Measurements from ENCODE around the gene CCDC38. TPM values are rescaled to one million over a fixed set of nuclear protein-coding genes. Genes with fewer than 3 reads are reported as not detected.
A peak's percentile ranks its signal among the peaks of the same experiment; 100 is the strongest.
"Not testable (repeated sequence)": the region's sequence is repeated elsewhere in the genome, so short reads cannot be mapped to it uniquely, and the experiment has no call there.

The CCDC38 gene
- not detected for polyA plus RNA-seq (2013, experiment 1 of 2; ENCODE audit: insufficient read length)
- not detected for polyA plus RNA-seq (2013, experiment 2 of 2; ENCODE audit: insufficient read length)

DNA sequence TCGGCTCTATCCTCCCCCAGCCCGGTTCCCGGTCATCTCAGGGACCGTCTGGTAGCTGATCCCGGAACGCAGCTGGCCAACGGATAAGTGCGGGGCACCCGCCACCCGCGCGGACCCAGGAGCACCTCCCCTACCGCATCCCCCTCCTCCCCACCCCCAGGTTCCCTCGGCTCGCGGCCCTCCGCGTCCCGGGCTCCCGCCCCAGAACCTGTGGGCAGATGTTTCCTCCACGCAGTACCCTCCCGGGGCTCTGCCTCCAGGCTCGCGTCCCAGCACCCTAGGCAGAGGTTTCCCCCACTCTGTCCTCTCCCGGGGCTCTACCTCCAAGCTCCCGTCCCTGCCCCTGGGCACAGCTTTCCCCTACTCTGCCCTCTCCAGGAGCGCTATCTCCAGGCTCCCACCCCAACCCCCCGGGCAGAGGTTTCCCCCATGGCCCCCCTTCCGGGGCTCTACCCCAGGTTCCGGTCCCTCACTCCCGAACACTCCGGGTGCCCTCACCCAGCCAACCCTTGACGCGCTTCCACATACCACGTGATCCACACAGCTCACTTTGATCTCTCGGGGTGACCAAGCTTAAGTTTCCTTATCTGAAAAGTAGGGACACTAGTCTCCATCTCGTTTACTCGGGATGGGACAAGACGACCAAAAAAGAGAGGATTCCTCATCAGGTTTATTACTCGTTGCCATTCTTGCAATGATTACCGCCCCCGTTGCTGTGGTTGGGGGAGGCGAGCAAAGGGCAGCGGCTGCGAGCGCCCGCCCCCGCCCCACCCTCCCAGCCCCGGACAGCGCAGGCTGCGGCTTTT, at the start of gene CCDC38:
Gene CCDC38 (minus strand): TSS at position 91 of the 806 bp plus-strand sequence. CDS start 6,105 bp downstream, outside the sequence.
- DNase-seq: peak; percentile 63

DNA sequence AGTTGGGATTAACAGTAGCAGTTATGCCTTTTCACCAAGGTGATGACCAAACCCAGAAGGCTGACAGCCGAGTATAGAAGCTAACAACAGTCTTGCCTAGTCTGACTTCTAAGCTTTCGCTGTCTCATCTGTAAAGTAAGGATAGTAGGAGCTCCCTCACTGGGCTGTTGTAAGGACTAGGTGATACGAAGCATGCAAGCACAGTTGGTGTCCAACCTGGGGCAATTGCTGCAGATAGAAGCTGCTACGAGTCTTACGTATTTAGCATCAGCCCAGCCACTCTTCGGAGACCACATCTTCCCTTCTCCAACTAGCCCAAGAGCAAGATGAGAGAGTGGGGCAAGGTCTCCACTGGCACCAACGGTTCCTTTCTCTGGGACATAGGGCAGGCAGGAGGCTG, 47.7 kb upstream of the CCDC38 start:
- DNase-seq: no peak

DNA sequence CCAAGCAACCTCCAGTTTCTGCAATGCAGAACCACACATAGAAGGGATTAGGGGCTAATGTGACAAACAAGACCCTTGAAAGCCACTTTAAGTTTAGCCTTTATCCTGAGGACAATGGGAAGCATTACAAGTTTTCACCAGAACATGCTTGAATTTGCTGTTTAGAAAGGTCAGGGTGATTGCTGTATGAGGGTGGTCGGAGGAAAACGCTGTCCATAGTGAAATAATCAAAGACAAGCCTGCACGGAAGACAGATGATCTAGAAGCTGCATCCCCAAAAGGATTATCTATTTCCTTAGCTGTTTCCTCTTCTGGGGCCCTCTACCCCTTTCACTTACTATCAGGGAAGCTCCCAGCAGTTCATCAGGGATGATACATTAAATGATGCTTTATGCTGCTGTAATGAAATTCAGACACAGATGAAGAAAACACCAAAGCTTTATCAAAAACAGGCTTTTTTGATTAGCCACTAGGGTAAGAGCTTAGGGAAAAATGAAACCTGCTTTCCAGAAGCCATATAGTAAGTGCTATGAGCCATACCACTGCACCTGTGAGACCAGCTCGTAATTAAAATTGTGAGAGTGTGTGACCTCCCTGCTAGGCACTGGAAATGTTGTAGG, 47.2 kb upstream of the CCDC38 start:
- no peak for DNase-seq

GRCh38 chr12:95988506-95989275, 46.3 kb upstream of the CCDC38 start:
- DNase-seq: no peak

DNA sequence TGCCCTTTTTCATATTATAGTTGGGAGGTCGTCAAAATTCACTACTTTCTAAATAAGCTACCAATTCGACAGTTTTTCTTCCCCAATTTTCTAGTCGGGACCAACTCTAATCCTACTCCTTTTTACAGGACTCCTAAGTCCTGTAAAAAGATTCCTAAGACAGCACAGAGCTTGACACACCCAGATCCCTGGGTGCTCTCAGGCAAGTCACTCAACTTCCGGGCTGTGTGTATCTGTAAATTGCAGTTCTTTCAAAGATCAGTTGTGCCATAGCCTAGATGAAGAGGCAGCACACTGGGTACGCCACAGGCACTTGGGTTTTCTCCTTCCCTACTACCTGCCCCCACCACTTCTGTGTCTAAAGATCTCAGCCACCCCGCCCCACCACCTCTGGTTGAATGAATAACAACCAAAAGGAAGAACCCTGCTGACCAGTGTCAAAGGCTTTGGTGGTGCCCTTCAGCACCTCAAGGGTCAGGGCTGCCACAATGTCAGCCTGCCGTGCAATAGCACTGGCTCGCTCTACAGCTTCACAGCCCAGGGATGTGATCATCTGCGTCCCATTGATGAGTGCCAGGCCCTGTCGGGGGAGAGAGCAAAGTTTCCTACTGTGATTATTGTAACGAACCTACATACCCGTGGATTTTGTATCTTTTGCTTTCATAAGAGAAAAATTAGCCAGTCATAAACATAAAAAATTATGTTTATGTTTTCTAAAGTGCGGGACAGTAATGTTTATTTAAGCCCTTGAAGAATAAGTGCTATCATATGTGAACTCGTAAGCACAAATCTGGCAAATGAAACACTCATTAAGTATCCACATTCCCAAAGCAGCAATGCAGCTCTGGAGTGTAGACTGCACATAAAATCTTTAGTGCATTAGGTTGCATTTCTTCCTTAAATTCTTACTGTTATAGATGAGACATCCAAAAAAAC, 44.5 kb upstream of the CCDC38 start:
- DNase-seq: no peak

- no peak for DNase-seq
These were observed 42.3 kb upstream of the CCDC38 start for GRCh38 chr12:95984682-95985081.

DNA sequence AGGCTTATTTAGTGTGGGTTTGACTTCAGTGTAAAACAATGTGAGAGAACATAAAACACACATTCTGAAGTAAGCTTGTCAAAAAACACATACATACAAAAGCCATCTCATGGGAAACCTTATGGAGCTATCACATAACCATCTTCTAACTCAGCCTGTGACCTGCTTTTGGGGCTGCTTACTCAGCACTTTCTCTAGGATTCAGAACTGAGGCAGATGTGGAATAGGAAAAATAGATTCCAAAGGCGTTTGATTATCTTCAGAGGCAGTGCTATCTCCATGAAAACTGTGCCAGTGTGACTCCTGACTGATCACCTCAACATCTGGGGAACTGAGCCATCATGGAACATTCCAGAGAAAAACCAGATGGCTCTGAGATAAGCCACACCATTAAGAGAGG, 40.2 kb upstream of the CCDC38 start:
- no peak for DNase-seq

GRCh38 chr12:95980437-95980836, 38.0 kb upstream of the CCDC38 start:
- DNase-seq: no peak

GRCh38 chr12:95978774-95979173, 36.4 kb upstream of the CCDC38 start:
- no peak for DNase-seq

DNA sequence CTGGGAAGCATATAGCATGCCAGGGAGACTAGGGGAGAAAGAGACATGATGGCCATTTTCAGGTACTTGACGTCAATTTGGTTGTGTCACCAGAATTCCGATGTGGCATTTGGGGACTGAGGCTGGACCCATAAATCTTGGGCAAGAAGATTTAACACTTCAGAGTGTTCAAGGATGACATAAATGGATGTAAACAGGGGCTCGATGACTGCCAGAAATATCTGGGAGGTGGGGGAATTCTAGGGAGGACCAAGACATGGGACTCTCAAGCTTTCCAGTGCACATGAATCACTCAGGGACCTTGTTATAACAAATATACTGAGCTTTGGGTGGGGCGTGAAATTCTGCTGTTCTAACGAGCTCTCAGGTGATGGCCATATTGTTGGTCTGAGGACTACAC, 35.9 kb upstream of the CCDC38 start:
- DNase-seq: no peak

- no peak for DNase-seq
These were observed 35.4 kb upstream of the CCDC38 start for GRCh38 chr12:95977764-95978305.

- DNase-seq: no peak
These were observed 34.0 kb upstream of the CCDC38 start for GRCh38 chr12:95976416-95976832.

- no peak for DNase-seq
These were observed 33.1 kb upstream of the CCDC38 start for GRCh38 chr12:95975491-95975890.

DNA sequence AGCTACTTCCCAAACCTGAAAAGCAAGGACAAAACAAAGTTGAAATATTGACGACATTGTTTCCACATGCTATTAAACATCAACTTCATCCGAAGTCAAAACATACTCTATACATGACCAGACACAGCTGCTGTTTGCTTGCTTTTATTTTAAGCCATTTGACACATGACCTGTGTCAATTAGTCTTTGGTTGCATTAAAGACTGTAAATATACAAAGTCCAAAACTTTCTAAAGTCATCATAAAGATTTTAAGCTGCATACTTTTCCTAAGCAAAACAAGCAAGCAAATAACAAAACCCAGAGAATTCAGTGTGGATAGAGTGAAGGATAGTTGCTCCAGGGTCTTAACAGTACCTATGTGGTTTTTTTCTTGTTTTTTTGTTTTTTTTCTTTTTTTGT, 31.9 kb upstream of the CCDC38 start:
- DNase-seq: no peak

DNA sequence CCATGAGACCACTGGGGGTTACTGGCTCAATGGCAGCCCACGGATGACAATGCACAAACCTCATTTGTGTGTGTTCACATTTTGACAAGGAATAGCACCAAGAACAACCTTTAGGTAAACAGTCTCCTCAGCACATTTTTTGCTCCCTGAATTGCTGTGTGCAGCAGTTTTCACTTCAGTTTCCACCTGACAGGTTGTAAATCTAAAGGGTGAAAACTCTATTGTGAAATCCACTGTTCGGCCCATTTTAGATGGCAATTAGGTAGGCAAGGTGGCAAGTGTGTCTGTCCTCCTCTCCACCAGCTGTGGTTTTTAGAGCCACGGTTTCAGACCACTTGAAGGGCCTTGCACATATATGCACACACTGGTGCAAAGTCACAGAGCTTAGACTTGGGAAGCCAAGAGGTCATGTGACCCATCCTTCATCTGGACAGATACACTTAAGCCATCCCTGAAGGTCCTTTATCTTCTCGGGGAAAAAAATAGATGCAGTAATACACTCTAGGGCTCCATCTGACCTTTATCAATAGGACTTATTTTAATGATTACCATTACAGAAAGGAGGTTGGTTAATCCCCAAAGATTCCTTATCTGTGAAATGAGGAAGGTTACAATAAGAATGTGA, 30.5 kb upstream of the CCDC38 start:
- no peak for DNase-seq

- DNase-seq: no peak
These were observed 28.5 kb upstream of the CCDC38 start for GRCh38 chr12:95970905-95971304.

DNA sequence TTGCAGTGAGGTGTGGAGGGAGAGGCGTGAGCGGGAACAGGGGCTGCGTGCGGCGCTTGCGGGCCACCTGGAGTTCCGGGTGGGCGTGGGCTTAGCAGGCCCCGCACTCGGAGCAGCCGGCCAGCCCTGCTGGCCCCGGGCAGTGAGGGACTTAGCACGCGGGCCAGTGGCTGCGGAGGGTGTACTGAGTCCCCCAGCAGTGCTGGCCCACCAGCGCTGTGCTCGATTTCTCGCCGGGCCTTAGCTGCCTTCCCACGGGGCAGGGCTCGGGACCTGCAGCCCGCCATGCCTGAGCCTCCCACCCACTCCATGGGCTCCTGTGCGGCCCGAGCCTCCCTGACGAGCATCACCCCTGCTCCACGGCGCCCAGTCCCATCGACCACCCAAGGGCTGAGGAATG, 26.7 kb upstream of the CCDC38 start:
- DNase-seq: not testable (repeated sequence)

- DNase-seq: no peak
These were observed 24.9 kb upstream of the CCDC38 start for GRCh38 chr12:95967301-95967700.

DNA sequence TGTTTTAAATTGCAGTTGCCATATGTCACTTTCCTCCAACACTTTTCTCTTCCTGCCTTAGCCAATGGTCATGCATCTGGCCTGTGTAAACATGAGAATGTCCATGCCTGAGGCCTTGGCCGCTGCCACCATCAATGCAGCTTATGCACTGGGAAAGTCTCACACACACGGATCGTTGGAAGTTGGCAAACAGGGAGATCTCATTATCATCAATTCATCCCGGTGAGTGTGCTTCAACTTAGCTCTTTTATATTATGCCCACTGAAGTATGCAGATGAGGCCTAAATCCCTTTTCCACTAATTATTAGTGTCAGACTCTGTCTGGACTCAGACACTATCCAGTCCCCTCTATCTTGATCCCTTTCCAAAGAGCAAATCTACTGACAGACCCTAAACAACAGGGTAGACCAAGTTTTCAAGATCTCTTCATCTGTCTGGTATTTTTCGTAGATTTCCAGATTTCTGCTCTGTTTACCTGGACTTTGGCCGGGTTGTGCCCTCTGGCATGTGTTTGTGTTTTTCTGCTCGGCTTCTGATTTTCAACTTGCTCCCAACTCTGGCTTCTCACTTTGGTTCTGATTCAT, 24.0 kb upstream of the CCDC38 start:
- no peak for DNase-seq

DNA sequence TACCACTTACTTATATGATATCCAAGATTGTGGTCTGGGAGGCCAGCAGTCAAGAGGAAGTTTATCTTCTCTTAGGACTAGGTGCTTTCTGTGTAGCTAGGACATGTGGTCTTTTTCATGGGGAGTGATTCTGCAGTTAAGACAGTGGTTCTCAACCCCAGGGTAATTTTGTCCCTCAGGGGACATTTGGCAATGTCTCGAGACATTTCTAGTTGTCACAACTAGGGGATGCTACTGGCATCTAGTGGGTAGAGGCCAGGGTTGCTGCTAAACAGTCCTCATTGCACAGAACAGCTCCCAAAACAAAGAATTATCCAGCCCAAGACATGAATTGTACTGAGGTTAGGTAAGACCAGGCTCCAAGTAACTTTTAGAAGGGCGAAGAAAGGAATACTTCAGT, 20.7 kb upstream of the CCDC38 start:
- no peak for DNase-seq

DNA sequence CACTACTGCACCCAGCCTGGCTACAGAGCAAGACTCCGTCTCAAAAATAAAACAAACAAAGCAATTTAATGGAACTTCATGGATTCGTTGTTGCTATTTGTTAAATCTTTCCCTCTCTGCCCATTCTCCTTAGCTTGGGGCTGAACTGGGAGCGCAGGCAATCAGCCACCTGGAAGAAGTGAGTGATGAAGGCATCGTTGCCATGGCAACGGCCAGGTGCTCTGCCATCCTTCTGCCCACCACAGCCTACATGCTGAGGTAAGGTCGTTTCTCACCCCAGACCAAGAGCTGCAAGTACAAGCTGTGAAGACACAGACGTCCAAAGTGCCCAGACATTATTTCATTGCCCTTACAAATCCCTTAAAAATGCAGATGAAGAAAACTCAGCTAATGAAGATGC, 19.8 kb upstream of the CCDC38 start:
- no peak for DNase-seq
